Measurements from ENCODE around the gene PDE4D.

PDE4D gene

DNA sequence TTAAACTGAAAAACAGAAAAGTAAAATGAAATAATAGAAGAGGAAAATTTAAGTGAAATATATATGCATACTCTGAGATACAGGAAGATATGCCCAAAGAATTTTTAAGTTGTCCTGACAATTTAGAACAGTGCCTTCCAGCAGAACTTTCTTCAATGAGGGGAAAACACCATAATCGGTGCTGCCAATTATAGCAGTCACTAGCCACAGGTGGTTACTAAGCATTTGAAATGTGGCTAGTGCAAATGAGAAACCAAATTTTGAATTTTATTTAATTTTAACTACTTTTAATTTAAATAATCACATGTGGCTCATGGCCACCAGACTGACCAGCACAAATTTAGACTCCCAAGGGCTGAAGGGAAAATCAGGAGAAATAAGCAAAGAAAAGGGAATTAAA, 900.1 kb downstream of the PDE4D start:
- H3K36me3 Mint-ChIP-seq (ENCODE audit: insufficient read depth) = peaks cover 27% of the 10 kb centered on the region
- H3K4me1 Mint-ChIP-seq (ENCODE audit: low read depth in 2 of 2) = peaks cover 5 to 9% of the 10 kb centered on the region in 2 donors
- DNase-seq (no peak), ATAC-seq (replicated peaks) (no peak)
- no peaks in the 10 kb centered on the region for H3K27me3 Mint-ChIP-seq
- no peak overlapping the region for H3K27ac Mint-ChIP-seq
- no peak overlapping the region for H3K4me3 Mint-ChIP-seq
- no peaks in the 10 kb centered on the region for H3K9me3 Mint-ChIP-seq

DNA sequence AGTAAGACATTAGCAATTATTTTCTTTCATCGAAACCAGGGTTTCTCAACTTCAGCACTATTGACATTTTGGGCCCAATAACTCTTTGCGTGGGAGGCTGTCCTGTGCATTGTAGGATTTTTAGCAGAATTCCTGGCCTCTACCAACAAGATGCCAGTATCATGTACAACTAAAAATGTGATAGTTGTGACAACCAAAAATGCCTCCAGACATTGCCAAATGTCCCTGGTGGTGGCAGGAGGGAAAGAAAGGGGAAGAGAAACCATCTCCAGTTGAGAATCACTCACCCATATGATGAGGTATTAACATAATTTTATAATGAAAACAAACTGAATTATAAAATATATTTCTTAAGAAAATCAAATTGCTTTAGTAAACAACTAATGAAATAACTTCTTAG, 904.6 kb downstream of the PDE4D start:
- ATAC-seq (replicated peaks) (no peak), DNase-seq (no peak)
- no peaks in the 10 kb centered on the region for H3K9me3 Mint-ChIP-seq
- H3K27me3 Mint-ChIP-seq = no peaks in the 10 kb centered on the region
- peaks cover 3 to 4% of the 10 kb centered on the region in 2 donors for H3K4me1 Mint-ChIP-seq (ENCODE audit: low read depth in 2 of 2)
- no peak overlapping the region for H3K27ac Mint-ChIP-seq
- H3K4me3 Mint-ChIP-seq = no peak overlapping the region
- H3K36me3 Mint-ChIP-seq (ENCODE audit: insufficient read depth) = peaks cover 63% of the 10 kb centered on the region

DNA sequence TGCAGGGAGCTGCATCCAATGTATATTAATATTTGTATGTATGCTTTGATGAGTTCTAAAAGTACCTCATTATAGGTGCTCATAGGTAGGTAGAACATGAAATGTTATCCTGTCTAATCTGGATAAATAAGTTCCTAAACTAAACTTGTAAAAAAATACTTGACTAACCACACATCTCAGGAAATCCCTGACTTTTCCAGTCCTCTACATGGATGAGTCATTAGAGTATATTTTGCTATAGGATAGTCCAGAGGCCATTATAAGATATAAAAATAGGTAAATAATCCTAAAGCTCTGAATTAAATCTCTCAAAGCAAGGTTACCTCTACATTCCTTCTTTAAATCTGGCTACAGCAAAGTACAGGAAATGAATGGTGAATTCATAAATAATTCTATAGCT, 906.3 kb downstream of the PDE4D start:
- no peaks in the 10 kb centered on the region for H3K27me3 Mint-ChIP-seq
- no peak overlapping the region for H3K4me3 Mint-ChIP-seq
- H3K4me1 Mint-ChIP-seq (ENCODE audit: low read depth in 2 of 2) = peaks cover 6 to 8% of the 10 kb centered on the region in 2 donors
- H3K9me3 Mint-ChIP-seq = no peaks in the 10 kb centered on the region
- peaks cover 72% of the 10 kb centered on the region for H3K36me3 Mint-ChIP-seq (ENCODE audit: insufficient read depth)
- H3K27ac Mint-ChIP-seq = no peak overlapping the region
- ATAC-seq (replicated peaks) (no peak), DNase-seq (no peak)

DNA sequence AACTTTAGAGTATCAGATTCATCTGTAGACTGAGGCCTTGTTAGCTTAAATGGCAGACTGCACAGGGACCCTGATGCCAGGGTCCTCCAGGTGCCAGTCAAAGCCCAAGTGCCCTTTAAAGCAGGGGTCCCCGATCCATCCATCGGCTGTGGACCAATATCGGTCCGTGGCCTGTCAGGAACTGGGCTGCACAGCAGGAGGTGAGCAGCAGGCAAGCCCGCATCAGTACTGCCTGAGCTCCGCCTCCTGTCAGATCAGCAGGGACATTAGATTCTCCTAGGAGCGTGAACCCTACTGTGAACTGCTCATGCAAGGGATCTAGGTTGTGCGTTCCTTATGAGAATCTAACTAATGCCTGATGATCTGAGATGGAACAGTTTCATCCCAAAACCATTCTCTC, 907.2 kb downstream of the PDE4D start:
- peaks cover 73% of the 10 kb centered on the region for H3K36me3 Mint-ChIP-seq (ENCODE audit: insufficient read depth)

DNA sequence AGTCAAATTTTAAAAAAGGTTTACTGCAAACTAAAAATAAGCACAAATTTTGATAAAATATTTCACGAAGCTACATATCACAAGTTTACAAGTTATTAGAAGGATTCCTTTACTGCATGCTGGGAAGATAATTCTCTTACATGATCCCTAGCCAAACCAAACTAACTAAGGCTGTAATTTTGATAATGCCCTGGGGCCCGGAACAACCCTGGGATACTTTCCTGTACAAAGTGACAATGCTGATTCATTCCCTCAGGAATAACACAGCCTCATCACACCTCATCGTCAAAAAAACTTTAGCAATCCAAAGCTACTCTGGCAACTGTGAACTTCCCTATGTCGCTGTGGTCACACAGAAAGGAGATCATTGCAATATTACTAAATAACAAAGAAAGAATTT, 907.8 kb downstream of the PDE4D start:
- no peak for ATAC-seq (replicated peaks)
- Mint-ChIP-seq H3K27ac (peak overlapping the region in 1 of 2 donors; percentile 62), H3K36me3 (ENCODE audit: insufficient read depth) (peaks cover 73% of the 10 kb centered on the region), H3K27me3 (no peaks in the 10 kb centered on the region), H3K4me3 (no peak overlapping the region), H3K4me1 (ENCODE audit: low read depth in 2 of 2) (peaks cover 7 to 11% of the 10 kb centered on the region in 2 donors), H3K9me3 (no peaks in the 10 kb centered on the region)
- no peak for DNase-seq

More for the DNA sequence above, 907.2 kb downstream of the PDE4D start:
- no peak for DNase-seq
- H3K4me3 Mint-ChIP-seq = no peak overlapping the region
- peaks cover 6 to 7% of the 10 kb centered on the region in 2 donors for H3K4me1 Mint-ChIP-seq (ENCODE audit: low read depth in 2 of 2)
- H3K9me3 Mint-ChIP-seq = no peaks in the 10 kb centered on the region
- H3K27ac Mint-ChIP-seq = peak overlapping the region in 1 of 2 donors; percentile 62
- ATAC-seq (replicated peaks) = no peak
- no peaks in the 10 kb centered on the region for H3K27me3 Mint-ChIP-seq

GRCh38 chr5:58985311-58985710, 908.2 kb downstream of the PDE4D start:
- Mint-ChIP-seq H3K4me1 (ENCODE audit: low read depth in 2 of 2) (peaks cover 7 to 15% of the 10 kb centered on the region in 2 donors), H3K9me3 (no peaks in the 10 kb centered on the region), H3K27ac (peak overlapping the region in 1 of 2 donors; percentile 15), H3K36me3 (ENCODE audit: insufficient read depth) (peaks cover 73% of the 10 kb centered on the region), H3K4me3 (no peak overlapping the region), H3K27me3 (no peaks in the 10 kb centered on the region)
- DNase-seq (no peak), ATAC-seq (replicated peaks) (no peak)

GRCh38 chr5:58983526-58984452, 909.7 kb downstream of the PDE4D start:
- Mint-ChIP-seq H3K27me3 (no peaks in the 10 kb centered on the region), H3K4me3 (no peak overlapping the region), H3K36me3 (ENCODE audit: insufficient read depth) (peaks cover 68% of the 10 kb centered on the region), H3K27ac (peak overlapping the region in 1 of 2 donors; percentile 23), H3K9me3 (no peaks in the 10 kb centered on the region), H3K4me1 (ENCODE audit: low read depth in 2 of 2) (peaks cover 7 to 15% of the 10 kb centered on the region in 2 donors)
- DNase-seq = no peak
- no peak for ATAC-seq (replicated peaks)

DNA sequence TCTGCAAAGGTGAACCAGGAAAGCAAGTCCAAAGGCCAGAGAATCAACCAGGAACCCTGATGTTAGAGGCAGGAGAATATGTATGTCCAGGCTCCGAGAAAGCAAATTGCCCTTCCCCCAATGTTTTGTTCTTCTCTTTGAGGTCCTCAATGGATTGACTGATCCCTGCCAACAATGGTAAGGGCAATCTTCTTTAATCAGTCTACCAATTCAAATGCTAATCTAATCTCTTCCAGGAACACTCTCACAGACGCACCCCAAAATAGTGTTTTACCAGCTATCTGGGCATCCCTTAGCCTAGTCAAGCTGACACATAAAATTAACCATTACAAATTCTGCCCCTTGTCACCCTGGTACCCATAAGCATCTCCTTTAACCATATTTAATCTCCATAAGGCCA, 912.6 kb downstream of the PDE4D start:
- H3K27ac Mint-ChIP-seq = peak overlapping the region in 1 of 2 donors; percentile 47
- ATAC-seq (replicated peaks) = no peak
- DNase-seq = no peak
- peaks cover 6 to 15% of the 10 kb centered on the region in 2 donors for H3K4me1 Mint-ChIP-seq (ENCODE audit: low read depth in 2 of 2)
- no peaks in the 10 kb centered on the region for H3K9me3 Mint-ChIP-seq
- H3K36me3 Mint-ChIP-seq (ENCODE audit: insufficient read depth) = peaks cover 73% of the 10 kb centered on the region
- no peak overlapping the region for H3K4me3 Mint-ChIP-seq
- no peaks in the 10 kb centered on the region for H3K27me3 Mint-ChIP-seq

- H3K36me3 Mint-ChIP-seq (ENCODE audit: insufficient read depth) = peaks cover 75% of the 10 kb centered on the region
- peak overlapping the region; percentile 0 to 33 for H3K27ac Mint-ChIP-seq
Observed at GRCh38 chr5:58979090-58979489, 914.4 kb downstream of the PDE4D start.

GRCh38 chr5:58974601-58975000, 918.9 kb downstream of the PDE4D start:
- Mint-ChIP-seq H3K27me3 (no peaks in the 10 kb centered on the region), H3K9me3 (no peaks in the 10 kb centered on the region), H3K4me1 (ENCODE audit: low read depth in 2 of 2) (peaks cover 0 to 1% of the 10 kb centered on the region in 2 donors), H3K27ac (peak overlapping the region in 1 of 2 donors; percentile 15), H3K36me3 (ENCODE audit: insufficient read depth) (peaks cover 77% of the 10 kb centered on the region), H3K4me3 (no peak overlapping the region)
- DNase-seq (no peak), ATAC-seq (replicated peaks) (no peak)

More at GRCh38 chr5:58979090-58979489, 914.4 kb downstream of the PDE4D start:
- no peaks in the 10 kb centered on the region for H3K27me3 Mint-ChIP-seq
- ATAC-seq (replicated peaks) (no peak), DNase-seq (no peak)
- no peak overlapping the region for H3K4me3 Mint-ChIP-seq
- peaks cover 7 to 15% of the 10 kb centered on the region in 2 donors for H3K4me1 Mint-ChIP-seq (ENCODE audit: low read depth in 2 of 2)
- H3K9me3 Mint-ChIP-seq = no peaks in the 10 kb centered on the region

- ATAC-seq (replicated peaks) = no peak
- H3K36me3 Mint-ChIP-seq (ENCODE audit: insufficient read depth) = peaks cover 75% of the 10 kb centered on the region
Observed at GRCh38 chr5:58974083-58974482, 919.4 kb downstream of the PDE4D start.

GRCh38 chr5:58972301-58972700, 921.2 kb downstream of the PDE4D start:
- peaks cover 1 to 2% of the 10 kb centered on the region in 2 donors for H3K4me1 Mint-ChIP-seq (ENCODE audit: low read depth in 2 of 2)
- H3K9me3 Mint-ChIP-seq = no peaks in the 10 kb centered on the region
- peaks cover 67% of the 10 kb centered on the region for H3K36me3 Mint-ChIP-seq (ENCODE audit: insufficient read depth)
- H3K27ac Mint-ChIP-seq = no peak overlapping the region
- no peak overlapping the region for H3K4me3 Mint-ChIP-seq
- no peaks in the 10 kb centered on the region for H3K27me3 Mint-ChIP-seq
- DNase-seq (no peak), ATAC-seq (replicated peaks) (no peak)

More at GRCh38 chr5:58974083-58974482, 919.4 kb downstream of the PDE4D start:
- H3K27ac Mint-ChIP-seq = peak overlapping the region in 1 of 2 donors; percentile 15
- DNase-seq = no peak
- H3K4me3 Mint-ChIP-seq = no peak overlapping the region
- no peaks in the 10 kb centered on the region for H3K27me3 Mint-ChIP-seq
- no peaks in the 10 kb centered on the region for H3K9me3 Mint-ChIP-seq
- peaks cover 0 to 1% of the 10 kb centered on the region in 2 donors for H3K4me1 Mint-ChIP-seq (ENCODE audit: low read depth in 2 of 2)

DNA sequence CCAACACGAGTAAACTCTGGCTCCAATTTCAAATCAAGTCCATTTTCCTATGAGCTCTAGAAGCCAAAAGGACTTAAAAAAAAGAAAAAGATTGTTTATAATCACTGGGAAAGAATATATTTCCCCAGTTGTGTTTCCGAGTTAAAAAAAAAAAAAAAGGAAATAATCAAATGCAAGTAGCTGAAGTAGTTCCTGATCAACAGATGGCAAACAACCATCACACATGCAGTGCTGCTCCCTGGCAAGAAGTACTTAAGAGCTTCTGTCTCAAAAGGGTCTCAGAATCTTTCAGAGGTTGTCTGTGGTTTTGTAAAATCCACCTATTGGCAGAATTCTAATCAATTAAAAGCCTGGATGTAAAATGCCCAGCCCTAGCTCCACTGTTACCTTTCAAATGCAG, 922.8 kb downstream of the PDE4D start:
- Mint-ChIP-seq H3K36me3 (ENCODE audit: insufficient read depth) (peaks cover 54% of the 10 kb centered on the region), H3K9me3 (no peaks in the 10 kb centered on the region), H3K27me3 (no peaks in the 10 kb centered on the region), H3K4me1 (ENCODE audit: low read depth in 2 of 2) (peaks cover 1 to 11% of the 10 kb centered on the region in 2 donors), H3K4me3 (no peak overlapping the region), H3K27ac (no peak overlapping the region)
- ATAC-seq (replicated peaks) = no peak
- no peak for DNase-seq

GRCh38 chr5:58969795-58970194, 923.7 kb downstream of the PDE4D start:
- H3K4me1 Mint-ChIP-seq (ENCODE audit: low read depth in 2 of 2) = peaks cover 1 to 11% of the 10 kb centered on the region in 2 donors
- DNase-seq (no peak), ATAC-seq (replicated peaks) (no peak)
- peaks cover 44% of the 10 kb centered on the region for H3K36me3 Mint-ChIP-seq (ENCODE audit: insufficient read depth)
- H3K27me3 Mint-ChIP-seq = no peaks in the 10 kb centered on the region
- no peaks in the 10 kb centered on the region for H3K9me3 Mint-ChIP-seq
- no peak overlapping the region for H3K4me3 Mint-ChIP-seq
- H3K27ac Mint-ChIP-seq = peak overlapping the region in 1 of 2 donors; percentile 58

All from effector memory CD8-positive, alpha-beta T cell (primary cell).